ENCODE results near the gene CNPY3.

- TF ChIP-seq POLR2AphosphoS5 (IDR thresholded peaks at IDR 0.05; ENCODE audit: low read depth, low read length): no peak
- TF ChIP-seq CTCF (IDR thresholded peaks at IDR 0.05): no peak
- no peak for TF ChIP-seq RAD21 (IDR thresholded peaks at IDR 0.05; ENCODE audit: low read length)
- TF ChIP-seq GABPA (IDR thresholded peaks at IDR 0.05; ENCODE audit: low read depth): no peak
- TF ChIP-seq REST (IDR thresholded peaks at IDR 0.05; ENCODE audit: low read depth, low read length): no peak
- no peak for TF ChIP-seq RCOR1 (IDR thresholded peaks at IDR 0.05; ENCODE audit: low read length)
These were observed 9.9 kb downstream of the CNPY3 start for GRCh38 chr6:42938987-42939809.
